GM19372 (cell line): Measurements from ENCODE around the gene OSBPL8.
"Not testable (repeated sequence)": the region's sequence is repeated elsewhere in the genome, so short reads cannot be mapped to it uniquely, and the experiment has no call there.

Experiments used
- ATAC-seq: cut with Tn5 transposase; IDR thresholded peaks from one replicate; pipeline ENCODE4 v1.9.1; 2021; ENCODE audit warnings: mild to moderate bottlenecking, low read depth, moderate library complexity; ENCODE audit not compliant: unreplicated experiment

The OSBPL8 gene

DNA sequence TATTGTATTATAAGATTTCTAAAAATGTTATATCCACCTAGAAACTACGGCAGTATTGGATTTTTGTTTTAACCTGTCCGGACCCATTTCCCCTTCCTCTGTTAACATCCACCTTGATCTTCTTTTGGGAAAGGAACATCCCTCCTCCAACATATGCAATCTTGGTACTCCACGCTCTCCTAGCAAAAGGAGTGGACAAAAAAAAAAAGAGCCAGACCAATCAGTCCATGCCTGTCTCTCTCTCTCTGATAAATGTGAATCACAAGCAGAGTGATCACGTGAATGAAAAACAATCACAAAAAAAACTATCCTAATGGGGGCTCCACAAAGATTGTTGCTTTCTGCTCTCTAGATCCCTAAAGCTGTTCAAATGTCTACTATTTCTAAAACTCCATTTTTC, 27.1 kb downstream of the OSBPL8 start:
- no peak for ATAC-seq

DNA sequence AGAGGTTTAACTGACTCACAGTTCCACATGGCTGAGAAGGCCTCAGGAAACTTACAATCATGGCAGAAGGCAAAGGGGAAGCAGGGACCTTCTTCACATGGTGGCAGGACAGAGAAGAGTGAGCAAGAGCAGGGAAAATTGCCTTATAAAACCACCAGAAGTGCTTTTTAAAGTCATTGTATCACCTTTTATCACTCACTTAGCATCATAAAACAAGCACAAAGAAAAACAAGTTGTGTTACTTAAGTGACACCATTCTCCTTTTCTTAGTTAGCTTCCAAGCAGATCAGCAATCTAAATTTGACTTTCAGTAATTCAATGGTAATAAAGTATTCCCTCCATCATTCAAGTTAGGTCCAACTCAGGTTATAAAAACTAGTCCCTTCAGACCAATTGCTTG, 28.5 kb downstream of the OSBPL8 start:
- no peak for ATAC-seq

DNA sequence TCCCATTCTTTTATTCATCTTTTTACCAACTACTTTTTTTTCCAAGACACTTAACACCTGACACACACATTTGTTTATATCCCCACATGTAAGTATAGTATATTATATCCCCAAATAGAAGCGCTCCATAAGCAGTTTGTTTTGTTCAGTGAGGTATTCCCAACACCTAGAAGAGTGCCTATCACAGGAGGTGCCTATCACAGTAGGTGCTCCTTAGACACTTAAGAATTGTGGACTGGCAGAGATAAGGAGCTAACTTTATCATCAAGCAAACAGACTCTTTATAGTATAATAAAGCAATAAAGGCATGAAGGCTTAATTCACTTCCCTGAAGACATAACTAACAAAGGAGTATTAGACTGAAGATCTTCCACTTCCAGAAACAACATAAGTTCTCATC, 29.1 kb downstream of the OSBPL8 start:
- ATAC-seq, result no peak

DNA sequence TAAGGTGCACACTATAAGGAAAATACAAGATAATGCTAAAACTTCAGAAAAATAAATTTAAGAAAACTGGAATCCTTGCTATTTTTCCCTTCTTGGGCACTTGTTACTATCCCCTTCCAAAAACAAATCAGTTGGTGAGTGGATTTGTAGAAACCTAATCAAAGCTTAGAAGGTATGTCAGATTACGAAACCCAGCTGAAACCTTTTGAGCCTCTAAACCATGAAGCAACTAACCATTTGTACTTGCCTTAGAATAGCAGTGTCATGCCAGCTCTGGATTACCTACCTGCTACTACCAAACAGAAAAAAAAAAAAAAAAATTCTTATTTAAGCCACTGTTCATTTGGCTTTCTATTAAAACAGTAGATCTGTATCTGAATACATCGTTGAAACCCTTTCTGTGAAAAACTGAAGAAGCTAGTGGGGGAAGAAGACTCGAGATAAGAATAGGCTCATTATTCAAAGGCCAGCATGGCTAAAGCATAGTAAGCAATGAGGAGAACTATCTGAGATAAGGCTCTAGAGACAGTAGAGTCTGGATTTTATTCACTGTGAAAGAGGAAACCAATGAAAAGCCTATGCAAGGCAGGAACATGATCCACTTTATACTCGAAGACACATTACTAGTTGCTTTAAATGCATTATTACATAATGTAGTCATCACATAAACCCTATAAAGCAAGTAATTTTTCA, 30.2 kb downstream of the OSBPL8 start:
- ATAC-seq, result no peak

DNA sequence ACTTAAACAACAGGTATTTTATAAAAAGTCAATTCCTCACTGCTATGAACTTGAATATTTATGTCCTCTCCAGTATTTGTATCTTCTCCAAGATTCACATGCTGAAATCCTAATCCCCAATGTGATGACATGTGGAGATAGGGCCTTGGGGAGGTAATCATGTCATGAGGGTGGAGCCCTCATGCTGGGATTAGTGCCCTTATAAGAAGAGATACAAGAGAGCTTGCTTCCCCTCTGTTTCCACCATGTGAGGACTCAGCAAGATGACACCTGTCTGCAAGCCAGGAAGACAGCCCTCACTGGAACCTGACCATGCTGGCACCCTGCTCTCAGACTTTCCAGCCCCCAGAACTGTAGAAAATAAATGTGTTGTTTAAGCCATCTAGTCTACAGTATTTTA, 36.2 kb downstream of the OSBPL8 start:
- no peak for ATAC-seq

DNA sequence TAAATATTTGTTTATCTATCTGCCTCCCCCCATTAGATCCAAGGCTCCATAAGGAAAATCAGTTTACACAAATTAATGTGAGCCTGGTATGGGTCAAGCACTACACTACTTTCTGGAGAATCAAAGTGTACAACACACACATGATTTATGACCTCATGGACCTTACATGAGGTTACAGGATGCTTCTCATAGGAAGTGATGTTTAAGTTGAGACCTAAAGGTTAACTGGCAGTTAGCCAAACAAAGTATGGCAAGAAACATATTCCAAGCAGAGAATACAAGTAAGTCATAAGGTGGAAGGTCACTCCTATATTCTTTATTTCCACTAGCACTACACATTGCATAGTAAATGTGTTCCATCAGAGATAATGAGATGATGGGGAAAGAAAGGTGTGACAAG, 39.2 kb downstream of the OSBPL8 start:
- ATAC-seq, result no peak

DNA sequence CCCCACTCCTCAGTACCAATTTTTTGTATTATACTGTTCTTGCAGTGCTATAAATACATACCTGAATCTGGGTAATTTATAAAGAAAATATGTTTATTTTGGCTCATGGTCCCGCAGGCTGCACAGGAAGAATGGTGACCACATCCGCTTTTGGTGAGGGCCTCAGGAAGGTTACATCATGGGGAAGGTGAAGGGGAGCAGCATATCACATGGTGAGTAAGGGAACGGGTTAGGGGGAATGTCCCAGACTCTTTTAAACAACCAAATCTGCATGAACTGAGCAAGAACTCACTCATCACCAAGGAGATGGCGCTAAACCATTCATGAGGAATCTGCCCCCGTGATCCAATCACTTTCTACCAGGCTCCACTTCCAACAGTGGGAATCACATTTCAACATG, 40.0 kb downstream of the OSBPL8 start:
- ATAC-seq, result no peak

DNA sequence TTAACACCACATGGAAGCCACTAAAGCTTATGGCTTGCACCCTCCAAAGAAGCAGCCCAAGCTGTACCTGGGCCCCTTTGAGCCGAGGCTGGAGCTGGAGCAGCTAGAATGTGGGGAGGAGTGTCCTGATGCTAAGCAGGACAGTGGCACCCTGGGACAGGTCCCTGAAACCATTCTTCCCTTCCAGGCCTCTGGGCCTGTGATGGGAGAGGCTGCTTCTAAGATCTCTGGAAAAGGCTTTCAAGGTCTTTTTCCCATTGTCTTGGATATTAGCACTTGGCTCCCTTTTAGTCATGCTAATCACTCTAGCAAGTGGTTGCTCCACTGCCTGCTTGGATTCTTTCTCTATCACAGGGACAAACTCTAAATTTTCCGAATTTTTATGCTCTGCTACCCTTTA, 40.9 kb downstream of the OSBPL8 start:
- ATAC-seq, result no peak

DNA sequence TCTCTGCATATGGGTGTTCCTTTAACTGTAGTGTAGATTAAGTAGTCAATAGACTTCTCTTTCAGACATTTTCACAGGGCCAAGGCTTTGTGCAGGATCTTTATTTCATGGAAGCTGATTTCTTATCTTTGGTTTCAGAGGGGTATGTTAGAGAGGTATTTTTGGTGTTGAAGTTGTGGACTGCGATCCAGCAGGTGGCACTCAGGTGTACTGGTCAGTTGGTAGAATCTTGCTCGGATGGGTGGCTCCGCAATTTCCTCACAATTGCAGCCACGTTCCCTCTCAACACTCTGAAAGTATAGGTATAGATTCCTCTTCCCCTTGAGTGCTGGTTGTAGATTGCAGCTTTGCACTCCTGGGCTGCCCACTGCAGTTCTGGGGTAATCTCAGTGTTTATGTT, 44.3 kb downstream of the OSBPL8 start:
- ATAC-seq, result no peak

DNA sequence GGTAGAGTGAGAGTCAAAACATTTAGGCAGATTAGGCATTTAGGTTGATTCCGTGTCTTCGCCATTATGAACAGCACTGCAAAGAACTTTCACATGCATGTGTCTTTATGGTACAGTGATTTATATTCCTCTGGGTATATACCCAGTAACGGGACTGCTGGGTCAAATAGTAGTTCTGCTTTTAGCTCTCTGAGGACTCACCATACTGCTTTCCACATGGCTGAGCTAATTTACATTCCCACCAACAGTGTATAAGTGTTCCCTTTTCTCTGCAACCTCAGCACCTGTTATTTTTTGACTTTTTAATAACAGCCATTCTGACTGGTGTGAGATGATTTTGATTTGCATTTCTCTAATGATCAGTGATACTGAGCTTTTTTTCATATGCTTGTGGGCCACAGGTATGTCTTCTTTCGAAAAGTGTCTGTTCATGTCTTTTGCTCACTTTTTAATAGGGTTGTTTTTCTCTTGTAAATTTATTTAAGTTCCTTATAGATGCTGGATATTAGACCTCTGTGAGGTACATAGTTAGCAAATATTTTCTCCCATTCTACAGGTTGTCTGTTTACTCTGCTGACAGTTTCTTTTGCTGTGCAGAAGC, 48.4 kb downstream of the OSBPL8 start:
- peak; percentile 48 for ATAC-seq

DNA sequence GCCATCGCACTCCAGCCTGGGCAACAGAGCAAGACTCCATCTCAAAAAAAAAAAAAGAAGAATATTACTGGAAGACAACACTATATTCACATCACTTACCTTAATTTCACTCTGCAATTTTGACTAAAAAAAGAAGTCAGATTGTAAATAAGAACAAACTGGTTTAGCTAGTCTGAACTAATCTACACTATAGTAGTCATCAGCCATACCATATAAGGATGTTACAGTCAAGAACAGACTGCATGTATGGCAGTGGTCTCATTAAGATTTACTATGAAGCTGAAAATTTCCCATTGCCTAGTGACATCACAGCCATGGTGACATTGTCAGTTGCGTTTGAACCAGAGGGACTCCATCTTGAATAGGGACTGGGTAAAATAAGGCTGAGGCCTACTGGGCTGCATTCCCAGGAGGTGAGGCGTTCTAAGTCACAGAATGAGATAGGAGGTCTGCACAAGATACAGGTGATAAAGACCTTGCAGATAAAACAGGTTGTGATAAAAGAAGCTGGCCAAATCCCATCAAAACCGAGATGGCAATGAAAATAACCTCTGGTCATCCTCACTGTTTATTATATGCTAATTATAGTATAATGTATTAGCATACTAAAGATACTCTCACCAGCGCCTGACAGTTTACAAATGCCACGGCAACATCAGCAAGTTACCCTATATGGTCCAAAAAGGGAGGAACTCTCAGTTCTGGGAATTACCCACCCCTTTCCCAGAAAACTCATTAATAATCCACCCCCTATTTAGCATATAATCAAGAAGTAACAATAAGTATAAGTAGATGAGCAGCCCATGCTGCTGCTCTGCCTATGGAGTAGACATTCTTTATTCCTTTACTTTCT, 51.2 kb downstream of the OSBPL8 start:
- no peak for ATAC-seq

DNA sequence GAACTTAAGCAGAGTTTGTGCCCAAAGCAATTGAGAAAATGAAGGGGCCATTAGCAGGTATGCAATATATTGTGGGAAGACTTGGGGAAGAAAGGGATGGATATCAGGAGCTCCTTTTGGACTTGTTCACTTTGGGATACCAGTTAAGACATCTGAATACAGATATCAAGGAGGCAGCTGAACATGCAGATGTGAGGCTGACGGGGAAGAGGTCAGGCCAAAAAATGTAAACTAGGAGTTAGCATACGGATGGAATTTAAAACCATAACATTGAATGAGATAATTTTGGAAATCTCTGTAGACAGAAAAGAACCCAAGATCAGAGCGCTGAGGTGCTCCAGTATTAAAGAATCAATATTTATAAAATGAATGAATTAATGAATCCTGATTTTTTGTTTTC, 53.4 kb downstream of the OSBPL8 start:
- no peak for ATAC-seq

DNA sequence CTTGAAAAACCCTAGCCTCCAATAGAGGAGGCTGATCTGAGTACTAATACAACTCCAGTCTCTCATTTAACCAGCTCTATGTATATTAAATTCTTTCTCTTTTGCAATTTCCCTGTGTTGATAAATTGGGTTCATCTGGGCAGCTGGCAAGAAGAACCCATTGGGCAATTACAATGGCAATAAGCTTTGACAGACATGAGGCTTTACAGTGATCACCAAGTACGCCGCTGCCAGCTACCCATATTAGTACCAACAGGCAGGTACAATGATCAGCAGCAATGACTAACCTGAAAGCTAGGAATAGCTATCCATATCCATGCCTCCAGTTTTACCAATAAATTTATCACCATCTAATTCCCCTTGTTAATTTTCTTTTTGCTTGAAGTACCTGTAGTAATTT, 54.5 kb downstream of the OSBPL8 start:
- no peak for ATAC-seq

DNA sequence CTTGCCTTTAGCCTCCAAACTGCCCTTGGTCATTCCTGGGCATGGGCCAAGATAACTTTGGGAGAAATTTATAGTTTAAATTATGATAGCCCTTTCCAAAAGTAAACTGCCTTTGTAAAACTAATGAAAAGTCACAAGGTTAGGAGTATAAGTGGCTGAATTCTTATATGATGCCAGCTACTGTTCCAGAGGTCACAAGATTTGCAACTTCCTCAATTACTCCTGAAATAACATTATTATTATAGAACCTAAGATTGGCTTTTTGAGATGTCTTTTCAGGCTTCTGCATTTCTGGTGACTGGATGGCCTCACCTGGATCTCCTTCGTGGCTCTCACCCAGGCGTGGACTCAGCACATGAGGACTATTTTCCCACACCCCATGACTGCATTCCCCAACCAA, 55.0 kb downstream of the OSBPL8 start:
- ATAC-seq, result no peak

DNA sequence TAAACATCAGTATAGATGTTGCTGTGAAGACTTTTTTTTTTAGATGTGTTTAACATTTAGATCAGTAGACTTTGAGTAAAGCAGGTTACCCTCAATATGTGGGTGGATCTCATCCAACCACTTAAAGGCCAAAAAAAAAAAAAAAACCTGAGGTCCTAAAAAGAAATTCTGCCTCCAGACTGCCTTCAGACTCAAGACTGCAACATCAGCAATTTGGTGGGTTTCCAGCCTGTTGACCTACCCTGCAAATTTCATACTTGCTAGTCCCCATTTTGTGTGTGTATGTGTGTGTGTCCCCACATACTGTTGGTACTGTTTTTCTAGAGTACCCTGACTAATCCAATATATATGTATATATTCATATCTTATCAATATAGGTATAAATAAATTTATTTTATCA, 55.6 kb downstream of the OSBPL8 start:
- ATAC-seq, result no peak

DNA sequence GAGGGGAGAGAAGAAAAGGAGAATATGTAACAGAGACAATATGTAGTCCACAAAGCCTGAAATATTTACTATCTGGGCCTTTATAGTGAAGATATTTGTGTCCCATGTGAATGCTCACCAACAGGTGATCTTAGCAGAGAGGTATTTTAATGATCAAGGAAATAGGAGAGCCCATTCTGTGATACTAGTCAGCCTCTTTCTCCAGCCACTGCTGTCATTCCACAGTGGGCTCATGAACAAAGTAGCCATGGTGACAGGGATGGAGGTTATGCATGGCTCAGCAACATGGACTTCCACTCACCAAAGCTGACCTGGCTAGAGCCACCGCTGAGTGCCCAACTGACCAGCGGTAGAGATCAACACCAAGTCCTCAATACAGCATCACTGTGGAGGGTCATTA, 58.2 kb downstream of the OSBPL8 start:
- no peak for ATAC-seq

DNA sequence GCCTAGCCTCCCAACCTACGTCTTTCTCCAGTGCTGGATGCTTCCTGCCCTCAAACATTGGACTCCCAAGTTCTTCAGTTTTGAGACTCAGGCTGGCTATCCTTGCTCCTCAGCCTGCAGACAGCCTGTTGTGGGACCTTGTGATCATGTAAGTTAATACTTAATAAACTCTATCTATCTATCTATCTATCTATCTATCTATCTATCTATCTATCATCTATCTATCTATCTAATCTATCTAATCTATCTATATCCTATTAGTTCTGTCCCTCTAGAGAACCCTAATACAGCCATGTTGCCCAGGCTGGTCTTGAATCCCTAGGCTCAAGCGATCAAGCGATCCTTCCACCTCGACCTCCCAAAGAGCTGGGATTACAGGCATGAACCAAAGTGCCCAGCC, 60.4 kb downstream of the OSBPL8 start:
- not testable (repeated sequence) for ATAC-seq

DNA sequence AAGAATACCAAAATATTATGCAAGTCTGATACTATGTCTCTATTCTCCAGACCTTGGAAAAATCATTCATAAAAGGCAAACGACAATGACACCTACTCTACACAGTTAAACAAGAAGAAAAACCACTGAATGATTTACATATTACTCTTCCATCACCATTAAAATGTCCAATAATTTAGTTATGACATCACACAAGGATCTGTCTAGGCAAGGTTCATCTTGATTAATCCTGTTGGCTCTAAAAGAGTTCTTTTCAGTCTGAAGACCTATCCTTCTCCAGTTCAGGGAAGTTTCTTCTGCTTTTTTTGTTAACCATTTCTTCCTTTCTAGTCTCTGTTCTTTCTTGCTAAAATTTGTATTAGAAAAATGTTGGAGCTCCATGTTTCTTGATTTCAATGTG, 64.0 kb downstream of the OSBPL8 start:
- ATAC-seq, result no peak

DNA sequence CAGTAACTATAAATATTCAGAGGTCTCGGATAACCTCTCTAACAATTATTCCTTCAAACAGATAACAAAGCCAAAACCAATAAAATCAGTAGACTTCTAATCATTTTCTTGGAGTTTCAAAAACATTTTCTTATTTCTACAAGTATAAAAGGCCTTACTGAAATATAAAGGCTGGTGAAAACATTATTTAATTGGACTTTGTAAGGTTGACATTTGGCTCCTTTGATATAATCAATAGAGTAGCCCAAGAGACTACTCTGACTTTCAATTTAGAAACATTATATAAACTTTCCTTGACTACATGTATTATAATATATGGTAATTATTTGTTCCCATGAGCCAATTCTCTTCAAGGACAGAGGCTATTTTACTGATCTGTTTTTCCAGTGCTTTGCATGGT, 68.3 kb downstream of the OSBPL8 start:
- ATAC-seq, result no peak

DNA sequence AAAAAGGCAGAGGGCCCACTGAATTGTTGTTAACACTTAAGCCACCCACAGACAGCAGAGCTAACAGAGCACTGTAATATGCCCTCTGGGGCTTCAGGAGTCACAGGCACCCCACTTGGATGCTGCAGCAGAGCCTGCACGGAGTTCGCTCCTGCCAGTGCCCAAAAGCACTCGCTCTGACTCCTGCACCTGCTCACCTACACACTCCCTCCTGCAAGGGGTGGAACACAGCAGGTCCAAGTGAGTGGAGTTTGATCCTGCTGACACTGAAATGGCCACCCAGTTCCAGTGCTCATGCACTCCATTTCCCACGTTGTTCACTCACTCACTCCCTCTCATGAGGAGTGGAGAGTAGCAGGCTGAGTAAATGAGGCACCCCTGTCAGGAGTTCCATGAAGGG, 68.8 kb downstream of the OSBPL8 start:
- no peak for ATAC-seq

DNA sequence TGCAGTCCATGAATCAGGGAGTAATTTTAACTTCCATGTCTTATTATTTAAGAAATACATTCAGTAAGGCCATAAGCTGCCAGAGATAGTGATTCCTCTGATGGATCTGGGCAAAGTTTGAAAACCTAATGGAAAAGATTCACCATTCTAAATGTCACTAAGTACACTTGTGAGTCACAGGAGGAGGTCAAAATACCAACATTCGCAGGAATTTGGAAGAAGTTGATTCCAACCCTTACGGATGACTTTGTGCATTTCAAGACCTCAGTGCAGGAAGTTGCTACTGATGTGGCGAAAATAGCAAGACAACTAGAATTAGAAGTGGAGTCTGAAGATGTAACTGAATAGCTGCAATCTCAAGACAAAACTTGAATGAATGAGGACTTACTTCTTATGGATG, 69.8 kb downstream of the OSBPL8 start:
- no peak for ATAC-seq

DNA sequence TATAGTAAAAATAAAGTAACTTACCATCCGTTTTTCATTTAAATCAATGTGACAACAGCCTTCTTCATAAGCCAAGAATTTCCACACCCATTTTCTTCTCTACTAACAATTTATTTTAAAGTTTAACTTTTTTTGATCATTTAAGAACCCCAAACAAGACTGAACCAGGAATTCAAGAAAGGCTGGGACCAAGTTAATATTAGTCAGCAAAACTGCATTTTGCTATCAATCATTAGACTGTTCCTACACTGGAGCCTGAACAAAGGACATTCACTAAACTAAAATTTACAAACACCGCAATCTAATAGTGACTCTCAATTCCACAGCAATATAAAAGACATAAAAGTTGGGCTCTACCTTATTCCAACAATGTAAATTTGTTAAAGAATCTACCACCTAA, 73.6 kb downstream of the OSBPL8 start:
- ATAC-seq, result no peak
